Astrocyte of the spinal cord (primary cell): ENCODE data around the gene ATXN1.
"Not testable (repeated sequence)": the region's sequence is repeated elsewhere in the genome, so short reads cannot be mapped to it uniquely, and the experiment has no call there.

Source experiments
- DNase-seq: peaks from one replicate; pipeline ENCODE4 v3.0.0; 2011; ENCODE audit warnings: low read depth, low spot score
- H3K4me3 ChIP-seq: 2 replicates; pipeline ENCODE4 v1.5.1; 2011; ENCODE audit warnings: low read depth, mild to moderate bottlenecking, low read length, moderate library complexity
- CTCF ChIP-seq: IDR thresholded peaks from 2 replicates; pipeline ENCODE4 v1.5.1; 2012; ENCODE audit warnings: low read depth, mild to moderate bottlenecking, low read length, inconsistent platforms
- in situ Hi-C: cut with HindIII; loops from 2 replicates; pipeline ENCODE4 v1.10.0; 2017; ENCODE audit warnings: low sequenced_read_pairs

The ATXN1 gene

GRCh38 chr6:16793828-16794412 lies 32.7 kb upstream of the ATXN1 start:
- DNase-seq: no peak
- TF ChIP-seq CTCF: no peak
- in situ Hi-C loops: no loop called here
- no peak overlapping the region for H3K4me3 ChIP-seq

- H3K4me3 ChIP-seq: no peak overlapping the region
- no peak for DNase-seq
- TF ChIP-seq CTCF: no peak
- in situ Hi-C loops: no loop called here
Observed at GRCh38 chr6:16789329-16790038, 28.2 kb upstream of the ATXN1 start.

GRCh38 chr6:16787128-16787682 lies 25.9 kb upstream of the ATXN1 start:
- in situ Hi-C loops: no loop called here
- no peak overlapping the region for H3K4me3 ChIP-seq
- DNase-seq: no peak
- no peak for TF ChIP-seq CTCF

GRCh38 chr6:16785496-16785895 lies 24.2 kb upstream of the ATXN1 start:
- DNase-seq: no peak
- in situ Hi-C loops: no loop called here
- no peak for TF ChIP-seq CTCF
- H3K4me3 ChIP-seq: no peak overlapping the region

GRCh38 chr6:16784957-16785356 lies 23.7 kb upstream of the ATXN1 start:
- H3K4me3 ChIP-seq, DNase-seq, in situ Hi-C loops: not testable (repeated sequence)

GRCh38 chr6:16783952-16784565 lies 22.8 kb upstream of the ATXN1 start:
- no peak for TF ChIP-seq CTCF
- in situ Hi-C loops: no loop called here
- H3K4me3 ChIP-seq: no peak overlapping the region
- DNase-seq: no peak

- TF ChIP-seq CTCF: no peak
- H3K4me3 ChIP-seq: no peak overlapping the region
- DNase-seq: no peak
- in situ Hi-C loops: no loop called here
Observed at GRCh38 chr6:16783509-16783908, 22.2 kb upstream of the ATXN1 start.
